ENCODE data around the gene LIX1L.

- TF ChIP-seq, protein P1, sequence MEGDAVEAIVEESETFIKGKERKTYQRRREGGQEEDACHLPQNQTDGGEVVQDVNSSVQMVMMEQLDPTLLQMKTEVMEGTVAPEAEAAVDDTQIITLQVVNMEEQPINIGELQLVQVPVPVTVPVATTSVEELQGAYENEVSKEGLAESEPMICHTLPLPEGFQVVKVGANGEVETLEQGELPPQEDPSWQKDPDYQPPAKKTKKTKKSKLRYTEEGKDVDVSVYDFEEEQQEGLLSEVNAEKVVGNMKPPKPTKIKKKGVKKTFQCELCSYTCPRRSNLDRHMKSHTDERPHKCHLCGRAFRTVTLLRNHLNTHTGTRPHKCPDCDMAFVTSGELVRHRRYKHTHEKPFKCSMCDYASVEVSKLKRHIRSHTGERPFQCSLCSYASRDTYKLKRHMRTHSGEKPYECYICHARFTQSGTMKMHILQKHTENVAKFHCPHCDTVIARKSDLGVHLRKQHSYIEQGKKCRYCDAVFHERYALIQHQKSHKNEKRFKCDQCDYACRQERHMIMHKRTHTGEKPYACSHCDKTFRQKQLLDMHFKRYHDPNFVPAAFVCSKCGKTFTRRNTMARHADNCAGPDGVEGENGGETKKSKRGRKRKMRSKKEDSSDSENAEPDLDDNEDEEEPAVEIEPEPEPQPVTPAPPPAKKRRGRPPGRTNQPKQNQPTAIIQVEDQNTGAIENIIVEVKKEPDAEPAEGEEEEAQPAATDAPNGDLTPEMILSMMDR (IDR thresholded peaks at IDR 0.05; ENCODE audit: low read length) = no peak
- TF ChIP-seq EZH2 (optimal IDR thresholded peaks at IDR 0.05; ENCODE audit: low read depth, low read length) = no peak
Observed at GRCh38 chr1:145963265-145964019, 5.6 kb upstream of the LIX1L start.

Data from MM.1S (cell line).